ENCODE data around the gene CNBP. TPM values are rescaled to one million over a fixed set of nuclear protein-coding genes. Genes with fewer than 3 reads are reported as not detected.

Gene CNBP
- total and polyA plus RNA-seq, 9 of the 15 experiments (the other 6 are each of a cell fraction or from before 2014, with no cell fraction given) = 284 to 717 (median 412) TPM

DNA sequence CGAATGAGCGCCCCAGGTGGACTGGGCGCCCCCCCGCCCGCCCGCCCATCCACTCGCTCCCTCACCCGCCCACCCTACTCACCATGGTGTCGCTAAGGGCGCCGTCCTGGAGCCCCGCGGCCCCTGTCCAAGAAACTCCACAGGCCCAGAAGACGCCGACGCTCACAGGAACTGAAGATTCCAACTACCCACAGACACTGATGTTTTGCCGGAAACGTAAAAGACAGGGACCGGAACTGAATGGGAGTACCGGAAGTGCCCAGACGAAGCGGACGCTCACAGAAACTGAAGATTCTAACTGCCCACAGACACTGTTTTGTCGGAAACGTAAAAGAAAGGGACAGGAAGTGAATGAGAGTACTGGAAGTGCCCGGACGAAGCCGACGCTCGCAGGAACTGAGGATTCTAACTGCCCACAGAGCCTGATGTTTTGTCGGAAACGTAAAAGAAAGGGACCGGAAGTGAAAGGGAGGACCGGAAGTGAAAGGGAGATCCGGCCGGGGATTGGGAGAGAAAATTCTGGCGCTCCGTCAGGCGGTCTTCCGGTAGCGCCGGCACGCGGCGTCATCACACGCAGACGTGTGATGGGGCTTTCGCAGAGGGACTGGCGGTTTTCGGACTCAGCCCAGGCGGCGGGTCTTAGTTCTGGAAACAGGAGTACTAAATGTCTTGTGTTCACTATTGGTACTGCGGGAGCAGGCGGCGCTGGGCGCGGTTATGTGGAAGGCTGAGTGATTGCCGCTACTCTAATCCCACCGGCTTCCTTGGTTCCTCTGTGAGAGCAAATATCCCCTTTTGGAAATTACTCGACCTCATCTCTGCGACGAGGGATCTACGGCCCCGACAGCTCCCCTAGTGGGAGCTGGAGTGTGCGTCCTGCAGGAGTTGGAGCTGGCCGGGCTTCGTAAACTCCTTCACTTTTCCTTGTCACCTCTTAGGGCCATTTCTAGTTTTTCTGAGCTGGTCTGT lies 22.5 kb downstream of the CNBP start, which contains the start of gene ISY1 (continued):
- TF ChIP-seq ZNF57 (CRISPR knock-in tag; IDR thresholded peaks at IDR 0.05) = no peak
- peak; percentile 58 to 84; a peak in 3 of 4 replicates for TF ChIP-seq ARNT (IDR thresholded peaks at IDR 0.05)
- peak; percentile 89 for TF ChIP-seq KAT8 (IDR thresholded peaks at IDR 0.05; ENCODE audit: low read depth)
- TF ChIP-seq ZNF696 (CRISPR knock-in tag; conservative IDR thresholded peaks at IDR 0.05) = no peak
- TF ChIP-seq NCOA1 (IDR thresholded peaks at IDR 0.05; ENCODE audit: low read depth) = peak; percentile 99
- TF ChIP-seq ZFX (CRISPR knock-in tag; IDR thresholded peaks at IDR 0.05) = peak; percentile 54
- no peak for TF ChIP-seq ZNF512 (tag; IDR thresholded peaks at IDR 0.05)
- TF ChIP-seq SMAD4 (CRISPR knock-in tag; conservative IDR thresholded peaks at IDR 0.05) = 0 out of 2 replicates have a peak, but pooled peaks have one; percentile 31
- TF ChIP-seq ZNF583 (CRISPR knock-in tag; IDR thresholded peaks at IDR 0.05) = no peak
- TF ChIP-seq HCFC1 (IDR thresholded peaks at IDR 0.05; ENCODE audit: low read depth, low read length) = peak; percentile 75
- TF ChIP-seq IRF2 (CRISPR knock-in tag; IDR thresholded peaks at IDR 0.05) = no peak
- TF ChIP-seq EP400 (IDR thresholded peaks at IDR 0.05) = peak; percentile 90
- no peak for TF ChIP-seq PRMT5 (CRISPR knock-in tag; IDR thresholded peaks at IDR 0.05)
- no peak for TF ChIP-seq SMAD2 (IDR thresholded peaks at IDR 0.05; ENCODE audit: low read depth, low read length)
- peak; percentile 83 for TF ChIP-seq HDAC2 (IDR thresholded peaks at IDR 0.05)
- TF ChIP-seq ZNF707 (CRISPR knock-in tag; conservative IDR thresholded peaks at IDR 0.05) = no peak
- no peak for TF ChIP-seq BDP1 (IDR thresholded peaks at IDR 0.05; ENCODE audit: insufficient read depth, insufficient read length)
- TF ChIP-seq FOXJ2 (tag; IDR thresholded peaks at IDR 0.05) = peak; percentile 76; the same call in 1 of the 2 replicates
- no peak for TF ChIP-seq STAT5A (IDR thresholded peaks at IDR 0.05; ENCODE audit: borderline replicate concordance, low read length)
- TF ChIP-seq TARDBP (IDR thresholded peaks at IDR 0.05) = 0 out of 2 replicates have a peak, but pooled peaks have one; percentile 22
- peak; percentile 62 to 68; a peak in 2 of 4 replicates for TF ChIP-seq SIN3A (IDR thresholded peaks at IDR 0.05; ENCODE audit: borderline replicate concordance in 2 of 2, control insufficient read depth in 1 of 2, low read depth in 2 of 2, low read length in 2 of 2)
- TF ChIP-seq, protein P1, sequence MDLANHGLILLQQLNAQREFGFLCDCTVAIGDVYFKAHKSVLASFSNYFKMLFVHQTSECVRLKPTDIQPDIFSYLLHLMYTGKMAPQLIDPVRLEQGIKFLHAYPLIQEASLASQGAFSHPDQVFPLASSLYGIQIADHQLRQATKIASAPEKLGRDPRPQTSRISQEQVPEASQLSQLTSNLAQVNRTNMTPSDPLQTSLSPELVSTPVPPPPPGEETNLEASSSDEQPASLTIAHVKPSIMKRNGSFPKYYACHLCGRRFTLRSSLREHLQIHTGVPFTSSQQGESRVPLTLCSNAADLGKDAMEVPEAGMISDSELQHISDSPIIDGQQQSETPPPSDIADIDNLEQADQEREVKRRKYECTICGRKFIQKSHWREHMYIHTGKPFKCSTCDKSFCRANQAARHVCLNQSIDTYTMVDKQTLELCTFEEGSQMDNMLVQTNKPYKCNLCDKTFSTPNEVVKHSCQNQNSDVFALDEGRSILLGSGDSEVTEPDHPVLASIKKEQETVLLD (IDR thresholded peaks at IDR 0.05) = 0 out of 2 replicates have a peak, but pooled peaks have one; percentile 27
- TF ChIP-seq NRF1 (conservative IDR thresholded peaks at IDR 0.05 in 1 of 2, IDR thresholded peaks at IDR 0.05 in 1 of 2) = peak; percentile 66 to 74
- TF ChIP-seq MYC (IDR thresholded peaks at IDR 0.05; ENCODE audit: low read depth, low read length) = peak; percentile 65
- TF ChIP-seq MYC (CRISPR knock-in tag; IDR thresholded peaks at IDR 0.05; ENCODE audit: borderline replicate concordance, low read depth) = no peak
- peak; percentile 76 for TF ChIP-seq POLR2B (IDR thresholded peaks at IDR 0.05; ENCODE audit: low read depth, partially characterized antibody)
- TF ChIP-seq, protein P2, sequence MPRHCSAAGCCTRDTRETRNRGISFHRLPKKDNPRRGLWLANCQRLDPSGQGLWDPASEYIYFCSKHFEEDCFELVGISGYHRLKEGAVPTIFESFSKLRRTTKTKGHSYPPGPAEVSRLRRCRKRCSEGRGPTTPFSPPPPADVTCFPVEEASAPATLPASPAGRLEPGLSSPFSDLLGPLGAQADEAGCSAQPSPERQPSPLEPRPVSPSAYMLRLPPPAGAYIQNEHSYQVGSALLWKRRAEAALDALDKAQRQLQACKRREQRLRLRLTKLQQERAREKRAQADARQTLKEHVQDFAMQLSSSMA (CRISPR knock-in tag; IDR thresholded peaks at IDR 0.05) = peak; percentile 34; the same call in 1 of the 2 replicates

All from K562 (cell line).